ENCODE measurements around the gene NUDT9.

NUDT9 gene

GRCh38 chr4:87406462-87406861, 15.9 kb upstream of the NUDT9 start:
- TF ChIP-seq GATA3 (IDR thresholded peaks at IDR 0.05; ENCODE audit: low read depth, low read length) (no peak), GATA2 (IDR thresholded peaks at IDR 0.05; ENCODE audit: low read depth, low read length) (no peak)

- TF ChIP-seq GATA3 (IDR thresholded peaks at IDR 0.05; ENCODE audit: low read depth, low read length) (no peak), GATA2 (IDR thresholded peaks at IDR 0.05; ENCODE audit: low read depth, low read length) (no peak)
These were observed 12.9 kb upstream of the NUDT9 start for GRCh38 chr4:87409420-87409939.

GRCh38 chr4:87410157-87410556, 12.2 kb upstream of the NUDT9 start:
- TF ChIP-seq GATA2 (IDR thresholded peaks at IDR 0.05; ENCODE audit: low read depth, low read length), result no peak
- TF ChIP-seq GATA3 (IDR thresholded peaks at IDR 0.05; ENCODE audit: low read depth, low read length), result no peak

- no peak for TF ChIP-seq GATA3 (IDR thresholded peaks at IDR 0.05; ENCODE audit: low read depth, low read length)
- TF ChIP-seq GATA2 (IDR thresholded peaks at IDR 0.05; ENCODE audit: low read depth, low read length), result no peak
These were observed 11.7 kb upstream of the NUDT9 start for GRCh38 chr4:87410679-87411078.

- TF ChIP-seq GATA3 (IDR thresholded peaks at IDR 0.05; ENCODE audit: low read depth, low read length), result no peak
- TF ChIP-seq GATA2 (IDR thresholded peaks at IDR 0.05; ENCODE audit: low read depth, low read length), result no peak
These were observed 7.6 kb upstream of the NUDT9 start for GRCh38 chr4:87414816-87415215.

GRCh38 chr4:87416965-87417364, 5.4 kb upstream of the NUDT9 start:
- no peak for TF ChIP-seq GATA2 (IDR thresholded peaks at IDR 0.05; ENCODE audit: low read depth, low read length)
- TF ChIP-seq GATA3 (IDR thresholded peaks at IDR 0.05; ENCODE audit: low read depth, low read length), result no peak

GRCh38 chr4:87419578-87420249, 2.7 kb upstream of the NUDT9 start:
- TF ChIP-seq GATA2 (IDR thresholded peaks at IDR 0.05; ENCODE audit: low read depth, low read length), result no peak
- no peak for TF ChIP-seq GATA3 (IDR thresholded peaks at IDR 0.05; ENCODE audit: low read depth, low read length)

GRCh38 chr4:87420276-87420830, 2.0 kb upstream of the NUDT9 start:
- TF ChIP-seq GATA3 (IDR thresholded peaks at IDR 0.05; ENCODE audit: low read depth, low read length) (no peak), GATA2 (IDR thresholded peaks at IDR 0.05; ENCODE audit: low read depth, low read length) (no peak)

GRCh38 chr4:87423317-87424098, 1.1 kb downstream of the NUDT9 start:
- TF ChIP-seq GATA2 (IDR thresholded peaks at IDR 0.05; ENCODE audit: low read depth, low read length) (no peak), GATA3 (IDR thresholded peaks at IDR 0.05; ENCODE audit: low read depth, low read length) (no peak)

GRCh38 chr4:87425711-87426110, 3.3 kb downstream of the NUDT9 start:
- TF ChIP-seq GATA3 (IDR thresholded peaks at IDR 0.05; ENCODE audit: low read depth, low read length), result no peak
- TF ChIP-seq GATA2 (IDR thresholded peaks at IDR 0.05; ENCODE audit: low read depth, low read length), result no peak

- no peak for TF ChIP-seq GATA2 (IDR thresholded peaks at IDR 0.05; ENCODE audit: low read depth, low read length)
- no peak for TF ChIP-seq GATA3 (IDR thresholded peaks at IDR 0.05; ENCODE audit: low read depth, low read length)
These were observed 4.6 kb downstream of the NUDT9 start for GRCh38 chr4:87426865-87427517.

GRCh38 chr4:87427518-87427868, 5.1 kb downstream of the NUDT9 start:
- TF ChIP-seq GATA3 (IDR thresholded peaks at IDR 0.05; ENCODE audit: low read depth, low read length) (no peak), GATA2 (IDR thresholded peaks at IDR 0.05; ENCODE audit: low read depth, low read length) (no peak)

- TF ChIP-seq GATA3 (IDR thresholded peaks at IDR 0.05; ENCODE audit: low read depth, low read length) (no peak), GATA2 (IDR thresholded peaks at IDR 0.05; ENCODE audit: low read depth, low read length) (no peak)
These were observed 6.6 kb downstream of the NUDT9 start for GRCh38 chr4:87428979-87429378.

GRCh38 chr4:87430038-87430437, 7.7 kb downstream of the NUDT9 start:
- TF ChIP-seq GATA3 (IDR thresholded peaks at IDR 0.05; ENCODE audit: low read depth, low read length), result no peak
- no peak for TF ChIP-seq GATA2 (IDR thresholded peaks at IDR 0.05; ENCODE audit: low read depth, low read length)

All from SH-SY5Y (cell line).